Ishikawa (cell line): ENCODE results near the gene R3HDM2.

Experiments
- CEBPB ChIP-seq: IDR thresholded peaks from 2 replicates; pipeline ENCODE4 v1.6.1; 2012
- CREB1 ChIP-seq: IDR thresholded peaks from 2 replicates; pipeline ENCODE4 v1.6.1; 2012; ENCODE audit warnings: low read depth
- EGR1 ChIP-seq: IDR thresholded peaks from 2 replicates; pipeline ENCODE4 v1.6.1; 2012
- EP300 ChIP-seq: IDR thresholded peaks from 2 replicates; pipeline ENCODE4 v1.6.1; 2012; ENCODE audit warnings: borderline replicate concordance
- FOXM1 ChIP-seq: IDR thresholded peaks from 2 replicates; pipeline ENCODE4 v1.6.1; 2012; ENCODE audit warnings: low read depth, borderline replicate concordance
- NFIC ChIP-seq: IDR thresholded peaks from 2 replicates; pipeline ENCODE4 v1.6.1; 2012
- RAD21 ChIP-seq: IDR thresholded peaks from 2 replicates; pipeline ENCODE4 v1.6.1; 2012; ENCODE audit warnings: low read depth
- TAF1 ChIP-seq: IDR thresholded peaks from 2 replicates; pipeline ENCODE4 v1.6.1; 2012; ENCODE audit warnings: low read depth, mild to moderate bottlenecking
- TCF12 ChIP-seq: IDR thresholded peaks from 2 replicates; pipeline ENCODE4 v1.6.1; 2012; ENCODE audit warnings: low read depth
- TEAD4 ChIP-seq: IDR thresholded peaks from 2 replicates; pipeline ENCODE4 v1.6.1; 2012
- YY1 ChIP-seq: IDR thresholded peaks from 2 replicates; pipeline ENCODE4 v1.6.1; 2012; ENCODE audit warnings: low read depth
- ZBTB7A ChIP-seq: IDR thresholded peaks from 2 replicates; pipeline ENCODE4 v1.6.1; 2012; ENCODE audit warnings: low read depth
- TF ChIP-seq, protein P1 (sequence below): IDR thresholded peaks from 2 replicates; pipeline ENCODE4 v1.6.1; 2012
- TF ChIP-seq, protein P2 (sequence below): IDR thresholded peaks from 2 replicates; pipeline ENCODE4 v1.6.1; 2012
- TF ChIP-seq, protein P3 (sequence below): IDR thresholded peaks from 2 replicates; pipeline ENCODE4 v1.6.1; 2012; ENCODE audit warnings: low read depth, mild to moderate bottlenecking

Gene R3HDM2

DNA sequence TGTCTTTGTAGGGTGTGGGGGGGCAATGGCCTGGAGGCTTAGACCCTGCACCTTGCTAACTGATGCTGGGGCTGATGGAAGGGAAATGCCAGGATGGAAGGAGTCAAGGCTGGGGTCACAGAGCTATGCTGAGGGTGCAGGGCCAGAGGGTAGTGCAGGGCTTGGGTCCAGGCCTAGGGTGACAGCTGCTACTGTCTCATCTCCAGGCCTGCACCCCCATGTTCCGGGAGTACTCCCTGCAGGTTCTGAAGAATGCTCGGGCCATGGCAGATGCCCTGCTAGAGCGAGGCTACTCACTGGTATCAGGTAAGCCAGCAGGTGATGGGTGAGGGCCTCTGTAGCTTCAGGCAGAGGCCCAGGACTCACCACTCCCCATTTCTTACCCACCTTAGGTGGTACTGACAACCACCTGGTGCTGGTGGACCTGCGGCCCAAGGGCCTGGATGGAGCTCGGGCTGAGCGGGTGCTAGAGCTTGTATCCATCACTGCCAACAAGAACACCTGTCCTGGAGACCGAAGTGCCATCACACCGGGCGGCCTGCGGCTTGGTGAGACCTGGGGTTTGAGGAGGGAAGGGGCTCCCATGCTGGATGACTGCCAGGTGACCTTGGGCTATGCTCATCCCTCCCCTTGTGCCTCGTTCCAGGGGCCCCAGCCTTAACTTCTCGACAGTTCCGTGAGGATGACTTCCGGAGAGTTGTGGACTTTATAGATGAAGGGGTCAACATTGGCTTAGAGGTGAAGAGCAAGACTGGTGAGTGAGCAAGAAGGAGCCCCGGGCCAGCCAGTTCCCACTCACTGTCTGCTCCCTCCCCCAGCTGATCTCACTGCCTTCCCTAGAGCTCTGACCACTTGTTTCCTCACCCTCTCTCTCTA lies 197.2 kb downstream of the R3HDM2 start:
- TF ChIP-seq YY1 (no peak), NFIC (no peak), RAD21 (no peak), CEBPB (no peak), EGR1 (no peak), TAF1 (no peak)

DNA sequence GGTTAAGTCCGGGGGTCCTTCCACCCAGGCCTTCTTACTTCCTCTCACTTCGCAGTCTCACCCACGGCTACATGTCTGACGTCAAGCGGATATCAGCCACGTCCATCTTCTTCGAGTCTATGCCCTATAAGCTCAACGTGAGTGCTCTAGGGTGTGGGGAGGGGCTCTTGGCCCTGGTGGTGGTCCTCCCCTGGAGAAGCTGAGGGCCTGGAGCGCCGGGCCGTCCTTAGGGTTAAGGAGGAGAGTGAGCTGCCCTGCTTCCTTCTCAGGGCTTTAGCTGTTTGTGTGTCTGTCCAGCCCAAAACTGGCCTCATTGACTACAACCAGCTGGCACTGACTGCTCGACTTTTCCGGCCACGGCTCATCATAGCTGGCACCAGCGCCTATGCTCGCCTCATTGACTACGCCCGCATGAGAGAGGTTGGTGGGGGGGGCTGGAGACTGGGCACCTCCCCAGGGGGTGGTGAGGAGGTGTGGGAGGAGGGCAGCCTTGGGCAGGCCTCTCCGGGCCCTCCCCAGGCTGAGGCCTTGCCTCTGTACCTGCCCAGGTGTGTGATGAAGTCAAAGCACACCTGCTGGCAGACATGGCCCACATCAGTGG lies 198.6 kb downstream of the R3HDM2 start:
- TF ChIP-seq TCF12 (no peak), TAF1 (no peak), FOXM1 (no peak), CEBPB (no peak), EGR1 (no peak; the same call in 1 of the 2 replicates), CREB1 (no peak), NFIC (no peak), TEAD4 (no peak), EP300 (0 out of 2 replicates have a peak, but pooled peaks have one; percentile 10), ZBTB7A (no peak)
- TF ChIP-seq, protein P1, sequence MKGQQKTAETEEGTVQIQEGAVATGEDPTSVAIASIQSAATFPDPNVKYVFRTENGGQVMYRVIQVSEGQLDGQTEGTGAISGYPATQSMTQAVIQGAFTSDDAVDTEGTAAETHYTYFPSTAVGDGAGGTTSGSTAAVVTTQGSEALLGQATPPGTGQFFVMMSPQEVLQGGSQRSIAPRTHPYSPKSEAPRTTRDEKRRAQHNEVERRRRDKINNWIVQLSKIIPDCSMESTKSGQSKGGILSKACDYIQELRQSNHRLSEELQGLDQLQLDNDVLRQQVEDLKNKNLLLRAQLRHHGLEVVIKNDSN = no peak
- TF ChIP-seq, protein P2, sequence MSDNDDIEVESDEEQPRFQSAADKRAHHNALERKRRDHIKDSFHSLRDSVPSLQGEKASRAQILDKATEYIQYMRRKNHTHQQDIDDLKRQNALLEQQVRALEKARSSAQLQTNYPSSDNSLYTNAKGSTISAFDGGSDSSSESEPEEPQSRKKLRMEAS = 0 out of 2 replicates have a peak, but pooled peaks have one; percentile 31

DNA sequence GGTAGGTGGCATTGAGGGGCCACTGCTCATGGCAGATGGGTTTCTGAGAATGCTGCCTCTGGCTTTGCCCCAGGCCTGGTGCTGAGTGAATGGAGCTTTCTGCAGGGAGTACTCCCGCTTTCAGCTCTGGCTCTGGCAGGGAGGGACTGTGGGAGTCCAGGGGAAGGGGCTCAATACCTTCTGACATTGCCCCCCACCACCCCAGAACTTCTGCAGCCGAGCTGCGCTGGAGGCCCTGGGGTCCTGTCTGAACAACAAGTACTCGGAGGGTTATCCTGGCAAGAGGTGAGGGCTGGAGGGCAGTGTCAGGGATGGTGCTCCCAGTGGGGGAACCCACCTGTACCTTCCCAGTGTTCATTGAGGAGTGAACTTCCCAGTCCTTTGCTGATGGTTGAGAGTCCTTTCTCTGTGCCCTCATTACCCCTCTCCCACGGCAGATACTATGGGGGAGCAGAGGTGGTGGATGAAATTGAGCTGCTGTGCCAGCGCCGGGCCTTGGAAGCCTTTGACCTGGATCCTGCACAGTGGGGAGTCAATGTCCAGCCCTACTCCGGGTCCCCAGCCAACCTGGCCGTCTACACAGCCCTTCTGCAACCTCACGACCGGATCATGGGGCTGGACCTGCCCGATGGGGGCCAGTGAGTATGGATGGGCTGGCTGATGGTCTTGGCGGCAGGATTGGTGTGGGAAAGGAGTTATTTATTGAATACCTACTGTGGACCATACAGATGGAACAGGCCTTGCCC lies 199.4 kb downstream of the R3HDM2 start:
- no peak for TF ChIP-seq ZBTB7A

DNA sequence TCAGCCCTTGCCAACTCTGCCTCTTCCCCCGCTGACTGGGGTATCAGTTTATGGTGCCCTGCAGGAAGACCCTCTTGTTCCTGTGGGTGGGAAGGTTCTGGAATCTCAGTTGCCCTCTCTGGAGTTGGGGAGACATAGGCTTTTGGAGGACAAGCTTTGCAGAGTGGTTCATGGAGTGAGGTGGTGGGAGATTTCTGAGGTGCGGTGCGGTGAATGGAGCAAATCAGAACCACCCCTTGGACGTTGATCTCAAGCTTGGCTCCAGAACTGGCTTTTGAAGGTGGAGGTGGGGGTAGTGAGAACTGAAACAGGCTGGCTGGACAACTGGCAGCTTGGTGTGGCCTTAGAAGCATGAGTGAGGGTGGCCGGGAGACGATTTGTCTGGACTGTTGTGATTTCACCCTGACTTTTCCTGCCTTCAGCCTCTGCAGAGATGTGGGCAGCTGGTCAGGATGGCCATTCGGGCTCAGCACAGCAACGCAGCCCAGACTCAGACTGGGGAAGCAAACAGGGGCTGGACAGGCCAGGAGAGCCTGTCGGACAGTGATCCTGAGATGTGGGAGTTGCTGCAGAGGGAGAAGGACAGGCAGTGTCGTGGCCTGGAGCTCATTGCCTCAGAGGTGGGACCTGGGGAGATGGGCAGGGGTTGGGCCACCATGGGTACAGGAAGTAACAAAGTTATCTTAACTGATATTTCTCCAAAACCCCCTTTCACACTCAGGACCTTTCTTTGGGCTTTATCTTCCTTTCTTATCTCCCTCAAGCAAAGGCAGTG lies 200.3 kb downstream of the R3HDM2 start:
- TF ChIP-seq TAF1 (no peak), TEAD4 (no peak)

DNA sequence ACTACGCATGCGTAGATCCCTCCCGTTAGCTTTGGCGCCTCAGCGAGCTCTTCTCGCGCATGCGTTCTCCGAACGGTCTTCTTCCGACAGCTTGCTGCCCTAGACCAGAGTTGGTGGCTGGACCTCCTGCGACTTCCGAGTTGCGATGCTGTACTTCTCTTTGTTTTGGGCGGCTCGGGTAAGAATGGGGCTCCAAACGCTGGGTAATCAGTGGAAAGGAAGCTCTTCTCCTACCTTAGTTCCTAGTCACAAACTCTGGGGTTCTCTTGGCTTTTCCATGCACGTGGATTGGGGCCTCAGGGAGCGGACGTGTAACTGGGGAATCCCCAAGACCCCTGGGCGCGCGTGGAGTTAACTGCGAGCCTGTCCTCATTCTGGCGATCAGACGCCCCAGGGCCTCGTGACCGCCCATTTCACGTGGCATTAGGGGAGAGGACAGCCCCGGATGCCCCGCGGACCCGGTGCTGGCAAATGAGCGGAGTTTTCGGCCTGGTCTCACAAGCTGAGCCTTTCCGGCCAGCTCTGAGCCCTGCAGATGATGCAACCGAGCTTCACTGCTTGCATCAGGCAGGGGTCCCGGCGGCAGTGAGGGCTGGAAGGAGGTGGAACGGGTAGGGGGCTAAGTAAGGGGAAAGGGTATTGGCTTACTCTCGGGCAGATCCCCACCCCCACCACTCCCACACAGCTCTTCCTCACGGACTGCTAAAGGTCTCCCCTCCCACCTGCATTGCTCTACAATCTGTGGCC lies 201.0 kb downstream of the R3HDM2 start, which contains the start of gene SHMT2:
TSS of gene SHMT2 (plus strand) at position 78 of the 747 bp plus-strand sequence. CDS start at position 146, 68 bp downstream.
- TF ChIP-seq, protein P3, sequence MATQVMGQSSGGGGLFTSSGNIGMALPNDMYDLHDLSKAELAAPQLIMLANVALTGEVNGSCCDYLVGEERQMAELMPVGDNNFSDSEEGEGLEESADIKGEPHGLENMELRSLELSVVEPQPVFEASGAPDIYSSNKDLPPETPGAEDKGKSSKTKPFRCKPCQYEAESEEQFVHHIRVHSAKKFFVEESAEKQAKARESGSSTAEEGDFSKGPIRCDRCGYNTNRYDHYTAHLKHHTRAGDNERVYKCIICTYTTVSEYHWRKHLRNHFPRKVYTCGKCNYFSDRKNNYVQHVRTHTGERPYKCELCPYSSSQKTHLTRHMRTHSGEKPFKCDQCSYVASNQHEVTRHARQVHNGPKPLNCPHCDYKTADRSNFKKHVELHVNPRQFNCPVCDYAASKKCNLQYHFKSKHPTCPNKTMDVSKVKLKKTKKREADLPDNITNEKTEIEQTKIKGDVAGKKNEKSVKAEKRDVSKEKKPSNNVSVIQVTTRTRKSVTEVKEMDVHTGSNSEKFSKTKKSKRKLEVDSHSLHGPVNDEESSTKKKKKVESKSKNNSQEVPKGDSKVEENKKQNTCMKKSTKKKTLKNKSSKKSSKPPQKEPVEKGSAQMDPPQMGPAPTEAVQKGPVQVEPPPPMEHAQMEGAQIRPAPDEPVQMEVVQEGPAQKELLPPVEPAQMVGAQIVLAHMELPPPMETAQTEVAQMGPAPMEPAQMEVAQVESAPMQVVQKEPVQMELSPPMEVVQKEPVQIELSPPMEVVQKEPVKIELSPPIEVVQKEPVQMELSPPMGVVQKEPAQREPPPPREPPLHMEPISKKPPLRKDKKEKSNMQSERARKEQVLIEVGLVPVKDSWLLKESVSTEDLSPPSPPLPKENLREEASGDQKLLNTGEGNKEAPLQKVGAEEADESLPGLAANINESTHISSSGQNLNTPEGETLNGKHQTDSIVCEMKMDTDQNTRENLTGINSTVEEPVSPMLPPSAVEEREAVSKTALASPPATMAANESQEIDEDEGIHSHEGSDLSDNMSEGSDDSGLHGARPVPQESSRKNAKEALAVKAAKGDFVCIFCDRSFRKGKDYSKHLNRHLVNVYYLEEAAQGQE = no peak
- TF ChIP-seq FOXM1 = no peak
- 0 out of 2 replicates have a peak, but pooled peaks have one; percentile 35 for TF ChIP-seq TEAD4
- peak; percentile 87 for TF ChIP-seq CEBPB
- TF ChIP-seq YY1 = no peak; the same call in 1 of the 2 replicates
- TF ChIP-seq, protein P2 = peak; percentile 97
- peak; percentile 86 for TF ChIP-seq TAF1
- 0 out of 2 replicates have a peak, but pooled peaks have one; percentile 26 for TF ChIP-seq ZBTB7A
- peak; percentile 26; the same call in 1 of the 2 replicates for TF ChIP-seq NFIC
- TF ChIP-seq, protein P1 = peak; percentile 87
- TF ChIP-seq EGR1 = peak; percentile 18; the same call in 1 of the 2 replicates
- TF ChIP-seq EP300 = peak; percentile 23; the same call in 1 of the 2 replicates
- TF ChIP-seq CREB1 = no peak
- no peak for TF ChIP-seq RAD21
- peak; percentile 39 for TF ChIP-seq TCF12

DNA sequence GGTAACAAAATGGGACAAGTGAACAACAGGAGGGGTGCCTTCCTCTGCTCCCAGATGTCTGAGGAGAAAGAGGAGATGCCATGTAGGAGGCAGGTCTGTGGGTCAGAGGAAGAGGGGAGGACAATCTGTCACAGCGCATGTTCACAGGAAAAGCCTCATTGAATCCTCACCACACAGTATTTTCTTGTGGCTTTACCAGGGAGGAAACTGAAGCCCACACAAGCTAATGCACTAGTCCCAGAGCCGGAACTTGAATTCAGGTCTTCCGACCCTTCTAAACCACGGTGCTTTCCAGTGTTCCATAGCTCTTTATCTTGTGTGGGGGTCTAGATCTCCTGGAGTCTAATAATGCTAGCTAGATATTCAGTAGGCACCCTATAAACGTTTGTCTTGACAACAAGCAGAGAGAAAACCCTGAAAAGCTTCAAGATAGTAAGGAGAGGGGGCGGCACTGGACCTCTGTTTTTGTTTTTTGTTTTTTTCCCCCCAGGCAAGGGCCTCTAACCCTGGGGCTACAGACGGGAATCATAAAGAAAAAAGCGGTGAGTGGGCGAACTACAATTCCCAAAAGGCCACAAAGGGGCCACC lies 201.7 kb downstream of the R3HDM2 start:
- TF ChIP-seq, protein P3 = no peak
- peak; percentile 21; the same call in 1 of the 2 replicates for TF ChIP-seq EGR1
